HepG2 (cell line): ENCODE data around the gene SLC7A4. TPM values are rescaled to one million over a fixed set of nuclear protein-coding genes. Genes with fewer than 3 reads are reported as not detected.

Source experiments
- ARID2 ChIP-seq: sonication (generic); formaldehyde crosslinking; IDR thresholded peaks from 2 replicates; pipeline ENCODE4 v1.8.1; 2022; ENCODE audit warnings: mild to moderate bottlenecking, missing genetic modification reagents, borderline replicate concordance
- ARNT2 ChIP-seq: sonication (generic); formaldehyde crosslinking; IDR thresholded peaks from 2 replicates; pipeline ENCODE4 v1.8.0; 2022; ENCODE audit warnings: mild to moderate bottlenecking, low read depth, missing genetic modification reagents, moderate library complexity
- ETV5 ChIP-seq: IDR thresholded peaks from 2 replicates; pipeline ENCODE4 v1.6.1; 2018; ENCODE audit warnings: missing biosample characterization, missing genetic modification reagents, inconsistent platforms, borderline replicate concordance
- FOSL1 ChIP-seq: sonication (generic); formaldehyde crosslinking; IDR thresholded peaks from 2 replicates; pipeline ENCODE4 v1.9.0; 2021; ENCODE audit warnings: missing genetic modification reagents, borderline replicate concordance
- FOXM1 ChIP-seq: sonication (generic); formaldehyde crosslinking; IDR thresholded peaks from 2 replicates; pipeline ENCODE4 v1.5.0; 2020; ENCODE audit warnings: missing genetic modification reagents
- KDM4B ChIP-seq: sonication (generic); formaldehyde crosslinking; IDR thresholded peaks from 2 replicates; pipeline ENCODE4 v1.4.0; 2020; ENCODE audit warnings: missing genetic modification reagents
- MATR3 ChIP-seq: sonication (generic); formaldehyde crosslinking; IDR thresholded peaks from 2 replicates; pipeline ENCODE4 v1.4.0; 2020; ENCODE audit warnings: missing genetic modification reagents
- SAP130 ChIP-seq: IDR thresholded peaks from 2 replicates; pipeline ENCODE4 v1.6.1; 2016; ENCODE audit warnings: low read depth
- SMAD1 ChIP-seq: sonication (generic); formaldehyde crosslinking; IDR thresholded peaks from 2 replicates; pipeline ENCODE4 v1.4.0; 2020; ENCODE audit warnings: missing genetic modification reagents, low read depth, mild to moderate bottlenecking, borderline replicate concordance
- SRF ChIP-seq: IDR thresholded peaks from 2 replicates; pipeline ENCODE4 v1.6.1; 2011; ENCODE audit warnings: mild to moderate bottlenecking, low read depth, low read length, moderate library complexity
- ZC3H4 ChIP-seq: sonication (generic); formaldehyde crosslinking; IDR thresholded peaks from 2 replicates; pipeline ENCODE4 v1.4.0; 2020; ENCODE audit warnings: missing genetic modification reagents, borderline replicate concordance
- ZMYM3 ChIP-seq: sonication (generic); formaldehyde crosslinking; IDR thresholded peaks from 2 replicates; pipeline ENCODE4 v1.5.1; 2020; ENCODE audit warnings: mild to moderate bottlenecking, missing genetic modification reagents
- ZNF205 ChIP-seq: IDR thresholded peaks from 2 replicates; pipeline ENCODE4 v1.6.1; 2018; ENCODE audit warnings: missing biosample characterization, missing genetic modification reagents
- ZNF207 ChIP-seq: fragments of 450-650 bp; IDR thresholded peaks from 2 replicates; pipeline ENCODE4 v1.6.1; 2016; ENCODE audit warnings: antibody characterized with exemption, borderline replicate concordance
- ZNF326 ChIP-seq: sonication (generic); formaldehyde crosslinking; IDR thresholded peaks from 2 replicates; pipeline ENCODE4 v1.4.0; 2020; ENCODE audit warnings: missing genetic modification reagents, borderline replicate concordance
- ZNF446 ChIP-seq: sonication (generic); formaldehyde crosslinking; IDR thresholded peaks from 2 replicates; pipeline ENCODE4 v1.5.0; 2020; ENCODE audit warnings: mild to moderate bottlenecking, missing genetic modification reagents
- ZNF644 ChIP-seq: IDR thresholded peaks from 2 replicates; pipeline ENCODE4 v1.6.1; 2016; ENCODE audit warnings: low read depth
- ZNF772 ChIP-seq: sonication (generic); formaldehyde crosslinking; IDR thresholded peaks from 2 replicates; pipeline ENCODE4 v1.5.0; 2020; ENCODE audit warnings: mild to moderate bottlenecking, missing genetic modification reagents
- polyA plus RNA-seq, 8 experiments: library from polyadenylated mRNA; depleted of rRNA in 3 of 8; stranded (reverse) in 7 of 8; unstranded in 1 of 8; fragments of >200 nt; fragmentation: Illumina TruSeq in 4 of 8; extraction: Trizol in 4 of 8; gene quantifications; 2 replicates each; pipeline versions ENCODE4 v1.2.1 to v1.2.3, GENCODE V29; 2011 to 2016; ENCODE audit warnings: low read depth in 4 of 8, missing spikeins in 1 of 8, mixed read lengths in 1 of 8; ENCODE audit not compliant: insufficient read depth in 1 of 8
- total RNA-seq, 5 experiments: library from RNA; depleted of rRNA; stranded (reverse); fragments of >200 nt; fragmentation: Illumina TruSeq; extraction: Trizol; gene quantifications; 2 replicates each; pipeline ENCODE4 v1.2.3, GENCODE V29; 2016; ENCODE audit warnings: low read depth in 1 of 5
- TF ChIP-seq, protein P1 (sequence below): IDR thresholded peaks from 2 replicates; pipeline ENCODE4 v1.6.1; 2016; ENCODE audit warnings: missing compliant biosample characterization, missing genetic modification reagents, borderline replicate concordance
- TF ChIP-seq, protein P2 (sequence below): IDR thresholded peaks from 2 replicates; pipeline ENCODE4 v1.6.1; 2016; ENCODE audit warnings: low read depth, borderline replicate concordance
- TF ChIP-seq, protein P3 (sequence below): sonication (generic); formaldehyde crosslinking; IDR thresholded peaks from 2 replicates; pipeline ENCODE4 v1.5.1; 2020; ENCODE audit warnings: missing genetic modification reagents, mild to moderate bottlenecking, borderline replicate concordance
- TF ChIP-seq, protein P4 (sequence below): sonication (generic); formaldehyde crosslinking; IDR thresholded peaks from 2 replicates; pipeline ENCODE4 v1.4.0; 2020; ENCODE audit warnings: missing genetic modification reagents
- TF ChIP-seq, protein P5 (sequence below): sonication (generic); formaldehyde crosslinking; IDR thresholded peaks from 2 replicates; pipeline ENCODE4 v1.4.0; 2020; ENCODE audit warnings: missing genetic modification reagents

The SLC7A4 gene
- total and polyA plus RNA-seq, 2 of the 13 experiments (the other 11 are each of a cell fraction or from before 2014, with no cell fraction given) = not detected

DNA sequence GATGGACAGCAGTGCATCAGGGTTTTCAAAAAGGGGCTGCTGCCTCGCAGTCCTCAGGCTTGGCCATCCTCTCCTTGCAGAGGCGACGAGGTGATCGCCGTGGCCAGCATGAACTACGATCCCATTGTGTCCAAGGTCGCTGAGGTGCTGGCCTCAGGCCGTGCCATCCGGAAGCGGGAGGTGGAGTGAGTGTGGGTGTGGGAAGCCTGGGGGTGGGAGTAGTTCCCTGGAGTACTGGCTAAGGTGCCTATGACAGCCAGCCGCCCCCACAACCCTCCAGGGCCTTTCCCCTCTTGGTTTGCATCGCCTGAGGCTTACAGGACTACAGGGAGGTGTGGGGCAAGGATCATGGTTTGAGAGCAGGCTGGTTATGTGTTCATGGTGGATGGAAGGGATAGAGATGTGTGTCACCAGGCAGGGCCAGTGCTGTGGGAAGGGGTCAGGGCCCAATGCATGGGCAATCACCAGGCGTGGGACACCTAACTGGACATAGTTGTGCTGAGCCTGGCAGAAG lies 52.4 kb downstream of the SLC7A4 start (continued):
- TF ChIP-seq, protein P1, sequence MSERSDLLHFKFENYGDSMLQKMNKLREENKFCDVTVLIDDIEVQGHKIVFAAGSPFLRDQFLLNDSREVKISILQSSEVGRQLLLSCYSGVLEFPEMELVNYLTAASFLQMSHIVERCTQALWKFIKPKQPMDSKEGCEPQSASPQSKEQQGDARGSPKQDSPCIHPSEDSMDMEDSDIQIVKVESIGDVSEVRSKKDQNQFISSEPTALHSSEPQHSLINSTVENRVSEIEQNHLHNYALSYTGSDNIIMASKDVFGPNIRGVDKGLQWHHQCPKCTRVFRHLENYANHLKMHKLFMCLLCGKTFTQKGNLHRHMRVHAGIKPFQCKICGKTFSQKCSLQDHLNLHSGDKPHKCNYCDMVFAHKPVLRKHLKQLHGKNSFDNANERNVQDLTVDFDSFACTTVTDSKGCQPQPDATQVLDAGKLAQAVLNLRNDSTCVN (CRISPR knock-in tag) = no peak
- TF ChIP-seq ZNF326 (no peak), KDM4B (CRISPR knock-in tag) (0 out of 2 replicates have a peak, but pooled peaks have one; percentile 17), ZNF772 (CRISPR knock-in tag) (0 out of 2 replicates have a peak, but pooled peaks have one; percentile 29), MATR3 (CRISPR knock-in tag) (no peak), SAP130 (CRISPR knock-in tag) (peak; percentile 79), SMAD1 (CRISPR knock-in tag) (peak; percentile 34; the same call in 1 of the 2 replicates), FOSL1 (no peak), ZNF207 (no peak), ZNF644 (CRISPR knock-in tag) (0 out of 2 replicates have a peak, but pooled peaks have one; percentile 27), SRF (no peak), ZMYM3 (CRISPR knock-in tag) (no peak; the same call in 1 of the 2 replicates), FOXM1 (CRISPR knock-in tag) (no peak), ZNF446 (CRISPR knock-in tag) (no peak), ZC3H4 (CRISPR knock-in tag) (no peak), ARNT2 (CRISPR knock-in tag) (0 out of 2 replicates have a peak, but pooled peaks have one; percentile 19), ETV5 (CRISPR knock-in tag) (peak; percentile 96), ARID2 (CRISPR knock-in tag) (no peak), ZNF205 (CRISPR knock-in tag) (no peak)
- TF ChIP-seq, protein P2, sequence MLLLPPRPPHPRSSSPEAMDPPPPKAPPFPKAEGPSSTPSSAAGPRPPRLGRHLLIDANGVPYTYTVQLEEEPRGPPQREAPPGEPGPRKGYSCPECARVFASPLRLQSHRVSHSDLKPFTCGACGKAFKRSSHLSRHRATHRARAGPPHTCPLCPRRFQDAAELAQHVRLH (CRISPR knock-in tag) = no peak
- TF ChIP-seq, protein P3, sequence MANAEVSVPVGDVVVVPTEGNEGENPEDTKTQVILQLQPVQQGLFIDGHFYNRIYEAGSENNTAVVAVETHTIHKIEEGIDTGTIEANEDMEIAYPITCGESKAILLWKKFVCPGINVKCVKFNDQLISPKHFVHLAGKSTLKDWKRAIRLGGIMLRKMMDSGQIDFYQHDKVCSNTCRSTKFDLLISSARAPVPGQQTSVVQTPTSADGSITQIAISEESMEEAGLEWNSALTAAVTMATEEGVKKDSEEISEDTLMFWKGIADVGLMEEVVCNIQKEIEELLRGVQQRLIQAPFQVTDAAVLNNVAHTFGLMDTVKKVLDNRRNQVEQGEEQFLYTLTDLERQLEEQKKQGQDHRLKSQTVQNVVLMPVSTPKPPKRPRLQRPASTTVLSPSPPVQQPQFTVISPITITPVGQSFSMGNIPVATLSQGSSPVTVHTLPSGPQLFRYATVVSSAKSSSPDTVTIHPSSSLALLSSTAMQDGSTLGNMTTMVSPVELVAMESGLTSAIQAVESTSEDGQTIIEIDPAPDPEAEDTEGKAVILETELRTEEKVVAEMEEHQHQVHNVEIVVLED (CRISPR knock-in tag) = no peak
- TF ChIP-seq, protein P4, sequence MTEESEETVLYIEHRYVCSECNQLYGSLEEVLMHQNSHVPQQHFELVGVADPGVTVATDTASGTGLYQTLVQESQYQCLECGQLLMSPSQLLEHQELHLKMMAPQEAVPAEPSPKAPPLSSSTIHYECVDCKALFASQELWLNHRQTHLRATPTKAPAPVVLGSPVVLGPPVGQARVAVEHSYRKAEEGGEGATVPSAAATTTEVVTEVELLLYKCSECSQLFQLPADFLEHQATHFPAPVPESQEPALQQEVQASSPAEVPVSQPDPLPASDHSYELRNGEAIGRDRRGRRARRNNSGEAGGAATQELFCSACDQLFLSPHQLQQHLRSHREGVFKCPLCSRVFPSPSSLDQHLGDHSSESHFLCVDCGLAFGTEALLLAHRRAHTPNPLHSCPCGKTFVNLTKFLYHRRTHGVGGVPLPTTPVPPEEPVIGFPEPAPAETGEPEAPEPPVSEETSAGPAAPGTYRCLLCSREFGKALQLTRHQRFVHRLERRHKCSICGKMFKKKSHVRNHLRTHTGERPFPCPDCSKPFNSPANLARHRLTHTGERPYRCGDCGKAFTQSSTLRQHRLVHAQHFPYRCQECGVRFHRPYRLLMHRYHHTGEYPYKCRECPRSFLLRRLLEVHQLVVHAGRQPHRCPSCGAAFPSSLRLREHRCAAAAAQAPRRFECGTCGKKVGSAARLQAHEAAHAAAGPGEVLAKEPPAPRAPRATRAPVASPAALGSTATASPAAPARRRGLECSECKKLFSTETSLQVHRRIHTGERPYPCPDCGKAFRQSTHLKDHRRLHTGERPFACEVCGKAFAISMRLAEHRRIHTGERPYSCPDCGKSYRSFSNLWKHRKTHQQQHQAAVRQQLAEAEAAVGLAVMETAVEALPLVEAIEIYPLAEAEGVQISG (CRISPR knock-in tag) = peak; percentile 58; the same call in 1 of the 2 replicates
- TF ChIP-seq, protein P5, sequence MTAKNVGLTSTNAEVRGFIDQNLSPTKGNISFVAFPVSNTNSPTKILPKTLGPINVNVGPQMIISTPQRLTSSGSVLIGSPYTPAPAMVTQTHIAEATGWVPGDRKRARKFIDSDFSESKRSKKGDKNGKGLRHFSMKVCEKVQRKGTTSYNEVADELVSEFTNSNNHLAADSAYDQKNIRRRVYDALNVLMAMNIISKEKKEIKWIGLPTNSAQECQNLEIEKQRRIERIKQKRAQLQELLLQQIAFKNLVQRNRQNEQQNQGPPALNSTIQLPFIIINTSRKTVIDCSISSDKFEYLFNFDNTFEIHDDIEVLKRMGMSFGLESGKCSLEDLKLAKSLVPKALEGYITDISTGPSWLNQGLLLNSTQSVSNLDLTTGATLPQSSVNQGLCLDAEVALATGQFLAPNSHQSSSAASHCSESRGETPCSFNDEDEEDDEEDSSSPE = no peak
